A549 (cell line): ENCODE measurements around the gene LANCL1. TPM values are rescaled to one million over a fixed set of nuclear protein-coding genes. Genes with fewer than 3 reads are reported as not detected.

ENCODE experiments used
- ATAC-seq, 2 experiments: fragments of 200-7000 bp in 1 of 2; fragments of >200 bp in 1 of 2; cut with Nextera tagmentation in 1 of 2; cut with Tn5 transposase in 1 of 2; 3 replicates each; pipeline versions ENCODE4 v1.8.0 to v1.9.1; 2018 to 2020; ENCODE audit warnings: mild to moderate bottlenecking in 1 of 2, moderate library complexity in 1 of 2
- CTCF ChIA-PET: fragments of 300-600 bp; sonication (Branson Sonifier 250); formaldehyde crosslinking; extraction: SDS; loops from one replicate; lab custom pipeline; 2021; ENCODE audit warnings: antibody characterized with exemption, inconsistent platforms; lab: Yijun Ruan, JAX
- POLR2A ChIA-PET: fragments of 350-600 bp; formaldehyde crosslinking; extraction: SDS; loops from one replicate; lab custom pipeline; 2021; ENCODE audit warnings: antibody characterized with exemption, inconsistent platforms; lab: Yijun Ruan, JAX
- DNase-seq, 2 experiments: peaks; one replicate each; pipeline versions ENCODE4 v3.0.0 to v3.0.0-alpha.2; 2011 to 2016; ENCODE audit warnings: low read depth in 1 of 2, low spot score in 1 of 2
- FAIRE-seq: peaks from 2 replicates; lab custom pipeline; 2011; peaks lifted over from hg19 to GRCh38; lab: Jason Lieb, UNC
- H3K27ac ChIP-seq, 2 experiments: fragments of >200 bp; sonication (Bioruptor Twin); formaldehyde crosslinking; 3 replicates each; pipeline ENCODE4 v1.5.1; 2016 to 2017
- H3K4me1 ChIP-seq: fragments of >200 bp; sonication (Bioruptor Twin); formaldehyde crosslinking; 3 replicates; pipeline ENCODE4 v1.6.1; 2016
- H3K4me2 ChIP-seq: fragments of >200 bp; sonication (Bioruptor Twin); formaldehyde crosslinking; 3 replicates; pipeline ENCODE4 v1.6.1; 2016
- H3K4me3 ChIP-seq: fragments of >200 bp; sonication (Bioruptor Twin); formaldehyde crosslinking; 3 replicates; pipeline ENCODE4 v1.5.1; 2016
- H3K9me3 ChIP-seq: fragments of >200 bp; sonication (Bioruptor Twin); formaldehyde crosslinking; 3 replicates; pipeline ENCODE4 v1.6.1; 2016
- CBX2 ChIP-seq: fragments of 200-600 bp; sonication (generic); IDR thresholded peaks from 2 replicates; pipeline ENCODE4 v1.6.1; 2016; ENCODE audit warnings: low read depth, mild to moderate bottlenecking, borderline replicate concordance
- CHD4 ChIP-seq: fragments of 200-600 bp; sonication (generic); IDR thresholded peaks from 2 replicates; pipeline ENCODE4 v1.6.1; 2016; ENCODE audit warnings: antibody characterized with exemption, mild to moderate bottlenecking, borderline replicate concordance
- EHMT2 ChIP-seq: fragments of 200-600 bp; sonication (generic); IDR thresholded peaks from 2 replicates; pipeline ENCODE4 v1.6.1; 2016; ENCODE audit warnings: antibody characterized with exemption, low read depth, mild to moderate bottlenecking, moderate library complexity
- GATA3 ChIP-seq: IDR thresholded peaks from 2 replicates; pipeline ENCODE4 v1.6.1; 2012; ENCODE audit warnings: borderline replicate concordance
- JUN ChIP-seq, 2 experiments: fragments of >200 bp; sonication (Bioruptor Twin); formaldehyde crosslinking; IDR thresholded peaks; 2 replicates in 1 of 2; 3 replicates in 1 of 2; pipeline ENCODE4 v1.6.1; 2016 to 2017
- MAFK ChIP-seq: fragments of 450-650 bp; IDR thresholded peaks from 2 replicates; pipeline ENCODE4 v1.6.1; 2014; ENCODE audit not compliant: partially characterized antibody
- MAZ ChIP-seq: fragments of 150-350 bp; IDR thresholded peaks from 2 replicates; pipeline ENCODE4 v1.6.1; 2014; ENCODE audit warnings: antibody characterized with exemption, low read depth, low read length, borderline replicate concordance
- POLR2A ChIP-seq: IDR thresholded peaks from 2 replicates; pipeline ENCODE4 v1.6.1; 2012; ENCODE audit warnings: mild to moderate bottlenecking, low read length
- RAD21 ChIP-seq, 2 experiments: fragments of >200 bp in 1 of 2; sonication (Bioruptor Twin) in 1 of 2; formaldehyde crosslinking in 1 of 2; IDR thresholded peaks in 1 of 2; conservative IDR thresholded peaks in 1 of 2; 2 replicates in 1 of 2; 3 replicates in 1 of 2; pipeline ENCODE4 v1.6.1; 2012 to 2018; ENCODE audit warnings: inconsistent platforms in 1 of 2
- SMC3 ChIP-seq: fragments of >200 bp; sonication (Bioruptor Twin); formaldehyde crosslinking; IDR thresholded peaks from 3 replicates; pipeline ENCODE4 v1.6.1; 2018; ENCODE audit warnings: inconsistent platforms
- ZFP36 ChIP-seq: fragments of 450-650 bp; IDR thresholded peaks from 2 replicates; pipeline ENCODE4 v1.6.1; 2014; ENCODE audit warnings: borderline replicate concordance; ENCODE audit not compliant: partially characterized antibody
- WGBS: methylation state at CpG from one replicate; pipeline ENCODE4 v1.1.6; 2017; ENCODE audit errors: missing lambda C conversion rate; 5-methylcytosine and 5-hydroxymethylcytosine counted together
- polyA plus RNA-seq, 4 experiments: library from polyadenylated mRNA; depleted of rRNA in 3 of 4; stranded (reverse); fragments of >200 nt; fragmentation: RNase III in 1 of 4; extraction: RNeasy Plus Mini Kit Qiagen cat#74134 plus additional on column Dnase treatment in 1 of 4; gene quantifications; 2 replicates in 3 of 4; 3 replicates in 1 of 4; pipeline ENCODE4 v1.2.3, GENCODE V29; 2011 to 2017
- TF ChIP-seq, protein P1 (sequence below): IDR thresholded peaks from 2 replicates; pipeline ENCODE4 v1.6.1; 2012; ENCODE audit warnings: low read depth, borderline replicate concordance
- TF ChIP-seq, protein P2 (sequence below): fragments of >200 bp; sonication (Bioruptor Twin); formaldehyde crosslinking; IDR thresholded peaks from 3 replicates; pipeline ENCODE4 v1.5.1; 2016
- TF ChIP-seq, protein P3 (sequence below): fragments of 450-650 bp; IDR thresholded peaks from 2 replicates; pipeline ENCODE4 v1.6.1; 2014; ENCODE audit warnings: antibody characterized with exemption
- TF ChIP-seq, protein P4 (sequence below): IDR thresholded peaks from 2 replicates; pipeline ENCODE4 v1.6.1; 2012

Gene LANCL1
- polyA plus RNA-seq, 2 of the 4 experiments (the other 2 are of a cell fraction): 30.1 to 83.7 TPM

DNA sequence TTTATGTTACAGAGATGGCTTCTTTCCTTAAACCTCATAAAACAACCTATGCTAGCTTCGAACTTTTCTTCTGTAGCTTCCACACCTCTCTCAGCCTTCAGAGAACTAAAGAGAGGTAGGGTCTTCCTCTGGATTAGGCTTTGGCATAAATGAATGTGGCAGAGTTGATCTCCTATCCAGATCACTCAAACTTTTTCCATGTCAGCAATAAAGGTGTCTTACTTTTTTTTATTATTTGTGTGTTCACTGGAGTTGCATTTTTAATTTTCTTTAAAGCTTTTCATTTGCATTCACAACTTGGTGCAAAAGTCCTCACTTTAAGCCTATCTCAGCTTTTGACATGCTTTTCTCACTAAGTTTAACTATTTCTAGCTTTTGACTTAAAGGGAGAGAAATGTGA, 66.0 kb downstream of the LANCL1 start:
- H3K4me2 ChIP-seq: no peak overlapping the region
- FAIRE-seq (no peak), DNase-seq (no peak), ATAC-seq (no peak)
- 0% methylated on average over 1 of the region's 1 CpG for WGBS
- TF ChIP-seq ZFP36 (no peak), MAFK (peak; percentile 57)
- TF ChIP-seq, protein P1, sequence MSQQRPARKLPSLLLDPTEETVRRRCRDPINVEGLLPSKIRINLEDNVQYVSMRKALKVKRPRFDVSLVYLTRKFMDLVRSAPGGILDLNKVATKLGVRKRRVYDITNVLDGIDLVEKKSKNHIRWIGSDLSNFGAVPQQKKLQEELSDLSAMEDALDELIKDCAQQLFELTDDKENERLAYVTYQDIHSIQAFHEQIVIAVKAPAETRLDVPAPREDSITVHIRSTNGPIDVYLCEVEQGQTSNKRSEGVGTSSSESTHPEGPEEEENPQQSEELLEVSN: no peak
- H3K9me3 ChIP-seq: no peaks in the 10 kb centered on the region
- no peaks in the 10 kb centered on the region for H3K4me1 ChIP-seq
- ChIA-PET CTCF (no interaction called here), POLR2A (no interaction called here)
- no peak overlapping the region for H3K4me3 ChIP-seq
- no peak overlapping the region for H3K27ac ChIP-seq

DNA sequence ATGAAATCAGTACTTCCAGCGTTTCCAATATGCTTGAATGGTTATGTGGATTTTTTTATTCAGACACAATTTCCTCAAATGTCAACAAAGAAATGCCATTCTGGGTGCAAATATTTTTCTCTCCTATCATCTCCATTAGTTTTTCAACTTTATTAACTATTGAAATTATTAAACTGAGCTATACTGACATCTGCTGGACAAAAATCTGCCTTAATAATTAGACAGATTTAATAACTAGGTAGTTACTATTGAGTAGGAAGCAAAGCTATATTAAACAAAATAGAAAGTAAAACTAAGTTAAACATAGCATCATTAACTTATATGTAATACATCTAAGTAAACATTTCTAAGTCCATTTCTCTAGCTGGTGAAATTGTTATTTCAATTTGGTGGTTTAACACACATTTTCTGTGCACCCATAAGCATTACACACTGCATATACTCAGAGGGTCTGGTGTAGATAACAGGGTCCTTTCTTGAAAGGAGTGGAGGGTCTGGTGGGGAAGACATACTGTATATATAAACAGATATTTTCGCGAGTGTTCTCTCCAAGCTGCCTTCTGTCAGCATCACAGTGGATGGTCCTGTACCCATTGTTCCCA, 77.0 kb downstream of the LANCL1 start:
- DNase-seq (peak in 1 of 2 experiments; percentile 11), ATAC-seq (0 out of 6 replicates have a peak, but pooled peaks of 1 of the 2 experiments have one; percentile 30), FAIRE-seq (no peak)
- Histone ChIP-seq H3K27ac (no peak overlapping the region), H3K9me3 (no peaks in the 10 kb centered on the region), H3K4me3 (no peak overlapping the region), H3K4me2 (no peak overlapping the region), H3K4me1 (no peaks in the 10 kb centered on the region)
- peak; percentile 58 for TF ChIP-seq SMC3
- TF ChIP-seq RAD21 (conservative IDR thresholded peaks at IDR 0.05 in 1 of 2, IDR thresholded peaks at IDR 0.05 in 1 of 2): peak; percentile 46 to 47
- TF ChIP-seq, protein P2, sequence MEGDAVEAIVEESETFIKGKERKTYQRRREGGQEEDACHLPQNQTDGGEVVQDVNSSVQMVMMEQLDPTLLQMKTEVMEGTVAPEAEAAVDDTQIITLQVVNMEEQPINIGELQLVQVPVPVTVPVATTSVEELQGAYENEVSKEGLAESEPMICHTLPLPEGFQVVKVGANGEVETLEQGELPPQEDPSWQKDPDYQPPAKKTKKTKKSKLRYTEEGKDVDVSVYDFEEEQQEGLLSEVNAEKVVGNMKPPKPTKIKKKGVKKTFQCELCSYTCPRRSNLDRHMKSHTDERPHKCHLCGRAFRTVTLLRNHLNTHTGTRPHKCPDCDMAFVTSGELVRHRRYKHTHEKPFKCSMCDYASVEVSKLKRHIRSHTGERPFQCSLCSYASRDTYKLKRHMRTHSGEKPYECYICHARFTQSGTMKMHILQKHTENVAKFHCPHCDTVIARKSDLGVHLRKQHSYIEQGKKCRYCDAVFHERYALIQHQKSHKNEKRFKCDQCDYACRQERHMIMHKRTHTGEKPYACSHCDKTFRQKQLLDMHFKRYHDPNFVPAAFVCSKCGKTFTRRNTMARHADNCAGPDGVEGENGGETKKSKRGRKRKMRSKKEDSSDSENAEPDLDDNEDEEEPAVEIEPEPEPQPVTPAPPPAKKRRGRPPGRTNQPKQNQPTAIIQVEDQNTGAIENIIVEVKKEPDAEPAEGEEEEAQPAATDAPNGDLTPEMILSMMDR: peak; percentile 49; the same call in 2 of the 3 replicates
- TF ChIP-seq CHD4: no peak
- TF ChIP-seq MAZ: no peak
- TF ChIP-seq, protein P3, sequence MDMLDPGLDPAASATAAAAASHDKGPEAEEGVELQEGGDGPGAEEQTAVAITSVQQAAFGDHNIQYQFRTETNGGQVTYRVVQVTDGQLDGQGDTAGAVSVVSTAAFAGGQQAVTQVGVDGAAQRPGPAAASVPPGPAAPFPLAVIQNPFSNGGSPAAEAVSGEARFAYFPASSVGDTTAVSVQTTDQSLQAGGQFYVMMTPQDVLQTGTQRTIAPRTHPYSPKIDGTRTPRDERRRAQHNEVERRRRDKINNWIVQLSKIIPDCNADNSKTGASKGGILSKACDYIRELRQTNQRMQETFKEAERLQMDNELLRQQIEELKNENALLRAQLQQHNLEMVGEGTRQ: no peak
- no peak for TF ChIP-seq CBX2
- no peak for TF ChIP-seq POLR2A
- WGBS: under 1% methylated on average over 3 of the region's 3 CpGs
- ChIA-PET CTCF (interaction anchor here (0.5 to 2.8 kb wide), 6 partner anchors 10 to 334 kb away, joined by 3 to 14 read pairs (median 4); no protein-coding TSS in a partner anchor), POLR2A (no interaction called here)

DNA sequence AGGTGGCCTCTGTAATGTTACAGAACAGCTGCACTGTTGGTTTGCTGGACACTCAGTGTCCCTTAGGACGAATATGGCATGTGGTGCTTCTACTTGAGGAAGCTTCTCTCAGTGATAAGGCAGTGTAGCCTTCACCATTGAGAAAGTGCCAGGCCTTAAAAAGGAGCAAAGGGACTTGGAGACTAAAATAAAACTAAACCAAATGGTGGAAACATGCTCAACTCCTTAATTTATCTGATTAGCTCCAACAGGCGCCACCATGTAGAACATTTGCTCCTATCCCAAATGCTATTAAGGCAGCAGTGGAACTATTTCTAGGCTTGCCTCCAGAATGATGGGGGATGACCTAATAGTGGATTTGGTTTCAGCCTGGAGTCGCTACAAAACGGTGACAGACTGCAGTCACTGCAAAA, 84.1 kb downstream of the LANCL1 start:
- WGBS: 19% methylated on average over 4 of the region's 4 CpGs
- CTCF ChIA-PET: interaction anchor here (0.6 kb wide), 1 partner anchor 381 kb away, joined by 3 read pairs; no protein-coding TSS in a partner anchor

More for the DNA sequence above, 84.1 kb downstream of the LANCL1 start:
- Histone ChIP-seq H3K4me1 (no peaks in the 10 kb centered on the region), H3K4me2 (no peak overlapping the region), H3K4me3 (no peak overlapping the region), H3K9me3 (no peaks in the 10 kb centered on the region), H3K27ac (no peak overlapping the region)
- no peak for FAIRE-seq
- TF ChIP-seq, protein P2: no peak
- no peak for TF ChIP-seq CHD4
- no peak for TF ChIP-seq EHMT2
- TF ChIP-seq JUN (IDR thresholded peaks at IDR 0.05): no peak
- TF ChIP-seq, protein P4, sequence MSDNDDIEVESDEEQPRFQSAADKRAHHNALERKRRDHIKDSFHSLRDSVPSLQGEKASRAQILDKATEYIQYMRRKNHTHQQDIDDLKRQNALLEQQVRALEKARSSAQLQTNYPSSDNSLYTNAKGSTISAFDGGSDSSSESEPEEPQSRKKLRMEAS: no peak
- no peak for TF ChIP-seq GATA3
- no peak for DNase-seq
- no peak for ATAC-seq
- POLR2A ChIA-PET: no interaction called here
